GM19397 (cell line): Measurements from ENCODE around the gene DYNLRB1.
A peak's percentile ranks its signal among the peaks of the same experiment; 100 is the strongest.
"Not testable (repeated sequence)": the region's sequence is repeated elsewhere in the genome, so short reads cannot be mapped to it uniquely, and the experiment has no call there.

Source experiments
- ATAC-seq: cut with Tn5 transposase; IDR thresholded peaks from one replicate; pipeline ENCODE4 v1.9.1; 2021; ENCODE audit warnings: mild to moderate bottlenecking, moderate library complexity; ENCODE audit not compliant: unreplicated experiment

DYNLRB1 gene

GRCh38 chr20:34510575-34510974 is 5.6 kb upstream of the DYNLRB1 start:
- no peak for ATAC-seq

- ATAC-seq = no peak
These were observed 4.3 kb upstream of the DYNLRB1 start for GRCh38 chr20:34511891-34512265.

GRCh38 chr20:34512266-34512954 is 3.8 kb upstream of the DYNLRB1 start:
- no peak for ATAC-seq

- no peak for ATAC-seq
These were observed 3.2 kb upstream of the DYNLRB1 start for GRCh38 chr20:34512955-34513419.

- ATAC-seq = not testable (repeated sequence)
These were observed 2.2 kb upstream of the DYNLRB1 start for GRCh38 chr20:34514034-34514433.

GRCh38 chr20:34514897-34515483 is 1.2 kb upstream of the DYNLRB1 start:
- no peak for ATAC-seq

- ATAC-seq = peak; percentile 44
These were observed 557 bp upstream of the DYNLRB1 start for GRCh38 chr20:34515484-34516246.

- ATAC-seq = no peak
These were observed 888 bp downstream of the DYNLRB1 start for GRCh38 chr20:34517114-34517505.

- ATAC-seq = not testable (repeated sequence)
These were observed 2.6 kb downstream of the DYNLRB1 start for GRCh38 chr20:34518863-34519262.

- ATAC-seq = not testable (repeated sequence)
These were observed 3.6 kb downstream of the DYNLRB1 start for GRCh38 chr20:34519841-34520240.

GRCh38 chr20:34522969-34523871 is 7.0 kb downstream of the DYNLRB1 start:
- ATAC-seq = no peak

- no peak for ATAC-seq
These were observed 8.2 kb downstream of the DYNLRB1 start for GRCh38 chr20:34524426-34524825.

GRCh38 chr20:34525342-34525708 is 9.1 kb downstream of the DYNLRB1 start:
- no peak for ATAC-seq

- no peak for ATAC-seq
These were observed 9.6 kb downstream of the DYNLRB1 start for GRCh38 chr20:34525709-34526416.

- ATAC-seq = no peak
These were observed 10.2 kb downstream of the DYNLRB1 start for GRCh38 chr20:34526466-34526865.

GRCh38 chr20:34527016-34527415 is 10.8 kb downstream of the DYNLRB1 start:
- ATAC-seq = no peak

- ATAC-seq = no peak
These were observed 12.7 kb downstream of the DYNLRB1 start for GRCh38 chr20:34528921-34529297.

- ATAC-seq = no peak
These were observed 13.5 kb downstream of the DYNLRB1 start for GRCh38 chr20:34529742-34530141.

- ATAC-seq = no peak
These were observed 14.1 kb downstream of the DYNLRB1 start for GRCh38 chr20:34530342-34530741.

GRCh38 chr20:34531608-34532265 is 15.5 kb downstream of the DYNLRB1 start:
- ATAC-seq = no peak
